HFFc6 (cell line): ENCODE measurements around the gene KDF1. TPM values are rescaled to one million over a fixed set of nuclear protein-coding genes. Genes with fewer than 3 reads are reported as not detected.

Experiments
- DNase-seq: peaks from one replicate; pipeline ENCODE4 v3.0.0-alpha.2; 2018
- H3K27ac Mint-ChIP-seq: 2 replicates; pipeline ENCODE4 v1.8.0; 2020; ENCODE audit warnings: mild to moderate bottlenecking, mixed read lengths
- H3K27me3 Mint-ChIP-seq: 2 replicates; pipeline ENCODE4 v1.8.0; 2021; ENCODE audit warnings: mild to moderate bottlenecking, moderate library complexity, mixed read lengths; ENCODE audit not compliant: insufficient read depth
- H3K36me3 Mint-ChIP-seq: 2 replicates; pipeline ENCODE4 v1.8.0; 2021; ENCODE audit warnings: low read depth, mixed read lengths
- H3K4me1 Mint-ChIP-seq: 2 replicates; pipeline ENCODE4 v1.8.0; 2020; ENCODE audit warnings: low read depth, mixed read lengths
- H3K4me3 Mint-ChIP-seq: 2 replicates; pipeline ENCODE4 v1.8.0; 2020; ENCODE audit warnings: mild to moderate bottlenecking, moderate library complexity, mixed read lengths
- H3K9me3 Mint-ChIP-seq: 2 replicates; pipeline ENCODE4 v1.8.0; 2020; ENCODE audit warnings: mild to moderate bottlenecking, mixed read lengths
- CTCF ChIP-seq: fragments of 200-600 bp; sonication (generic); IDR thresholded peaks from 2 replicates; pipeline ENCODE4 v1.5.0; 2021; ENCODE audit warnings: antibody characterized with exemption, mild to moderate bottlenecking
- total RNA-seq, 6 experiments: library from RNA; stranded (reverse); fragmentation: NEBNext Ultra II Directional; extraction: Animal tissue kit (Norgen Biotek cat#: 25700); gene quantifications; 2 replicates in 1 of 6; 3 replicates in 5 of 6; pipeline ENCODE4 v1.2.3, GENCODE V29; 2021

KDF1 gene
- total RNA-seq, 6 experiments from 2014 or later = not detected

- DNase-seq = no peak
- Mint-ChIP-seq H3K4me3 (no peak overlapping the region), H3K27ac (no peak overlapping the region), H3K36me3 (no peaks in the 10 kb centered on the region), H3K27me3 (peaks cover 4% of the 10 kb centered on the region), H3K4me1 (peaks cover 10% of the 10 kb centered on the region), H3K9me3 (no peaks in the 10 kb centered on the region)
- no peak for TF ChIP-seq CTCF
Observed at GRCh38 chr1:26981146-26981846, 21.0 kb upstream of the KDF1 start.

GRCh38 chr1:26978901-26979300, 18.6 kb upstream of the KDF1 start:
- H3K36me3 Mint-ChIP-seq = no peaks in the 10 kb centered on the region
- no peaks in the 10 kb centered on the region for H3K9me3 Mint-ChIP-seq
- H3K27me3 Mint-ChIP-seq = peaks cover 2% of the 10 kb centered on the region; the same call in 1 of the 2 replicates
- H3K27ac Mint-ChIP-seq = no peak overlapping the region
- no peak for DNase-seq
- no peak overlapping the region for H3K4me3 Mint-ChIP-seq
- no peak for TF ChIP-seq CTCF
- peaks cover 7% of the 10 kb centered on the region for H3K4me1 Mint-ChIP-seq

- TF ChIP-seq CTCF = no peak
- no peak for DNase-seq
- Mint-ChIP-seq H3K9me3 (no peaks in the 10 kb centered on the region), H3K4me1 (peaks cover 10% of the 10 kb centered on the region), H3K36me3 (no peaks in the 10 kb centered on the region), H3K27ac (no peak overlapping the region), H3K27me3 (no peaks in the 10 kb centered on the region; the same call in 1 of the 2 replicates), H3K4me3 (no peak overlapping the region)
Observed at GRCh38 chr1:26976621-26977510, 16.6 kb upstream of the KDF1 start.

- no peaks in the 10 kb centered on the region for H3K9me3 Mint-ChIP-seq
- H3K27me3 Mint-ChIP-seq = no peaks in the 10 kb centered on the region
- peaks cover 19% of the 10 kb centered on the region for H3K4me1 Mint-ChIP-seq
- H3K4me3 Mint-ChIP-seq = peak overlapping the region; percentile 5; the same call in 1 of the 2 replicates
- TF ChIP-seq CTCF = no peak
- DNase-seq = no peak
- H3K27ac Mint-ChIP-seq = no peak overlapping the region; the same call in 1 of the 2 replicates
- no peaks in the 10 kb centered on the region for H3K36me3 Mint-ChIP-seq
Observed at GRCh38 chr1:26972821-26973220, 12.6 kb upstream of the KDF1 start.

- H3K4me3 Mint-ChIP-seq = peak overlapping the region; percentile 5; the same call in 1 of the 2 replicates
- H3K27ac Mint-ChIP-seq = no peak overlapping the region; the same call in 1 of the 2 replicates
- H3K27me3 Mint-ChIP-seq = no peaks in the 10 kb centered on the region
- DNase-seq = no peak
- no peaks in the 10 kb centered on the region for H3K9me3 Mint-ChIP-seq
- H3K36me3 Mint-ChIP-seq = no peaks in the 10 kb centered on the region
- H3K4me1 Mint-ChIP-seq = peaks cover 19% of the 10 kb centered on the region
- no peak for TF ChIP-seq CTCF
Observed at GRCh38 chr1:26972390-26972789, 12.1 kb upstream of the KDF1 start.
